NB4 (cell line): Measurements from ENCODE around the gene BAZ1A.

Source experiments
- MYC ChIP-seq: IDR thresholded peaks from 2 replicates; pipeline ENCODE4 v1.6.1; 2011; ENCODE audit warnings: low read depth, low read length
- POLR2A ChIP-seq: IDR thresholded peaks from 2 replicates; pipeline ENCODE4 v1.6.1; 2011; ENCODE audit warnings: mild to moderate bottlenecking; ENCODE audit not compliant: insufficient read length; ENCODE audit errors: extremely low read depth
- TF ChIP-seq, protein P1 (sequence below): IDR thresholded peaks from one replicate; pipeline ENCODE4 v1.5.1; 2012; ENCODE audit warnings: low read depth, low read length
- TF ChIP-seq, protein P2 (sequence below): IDR thresholded peaks from 2 replicates; pipeline ENCODE4 v1.6.1; 2011; ENCODE audit warnings: low read depth, low read length

- TF ChIP-seq, protein P1, sequence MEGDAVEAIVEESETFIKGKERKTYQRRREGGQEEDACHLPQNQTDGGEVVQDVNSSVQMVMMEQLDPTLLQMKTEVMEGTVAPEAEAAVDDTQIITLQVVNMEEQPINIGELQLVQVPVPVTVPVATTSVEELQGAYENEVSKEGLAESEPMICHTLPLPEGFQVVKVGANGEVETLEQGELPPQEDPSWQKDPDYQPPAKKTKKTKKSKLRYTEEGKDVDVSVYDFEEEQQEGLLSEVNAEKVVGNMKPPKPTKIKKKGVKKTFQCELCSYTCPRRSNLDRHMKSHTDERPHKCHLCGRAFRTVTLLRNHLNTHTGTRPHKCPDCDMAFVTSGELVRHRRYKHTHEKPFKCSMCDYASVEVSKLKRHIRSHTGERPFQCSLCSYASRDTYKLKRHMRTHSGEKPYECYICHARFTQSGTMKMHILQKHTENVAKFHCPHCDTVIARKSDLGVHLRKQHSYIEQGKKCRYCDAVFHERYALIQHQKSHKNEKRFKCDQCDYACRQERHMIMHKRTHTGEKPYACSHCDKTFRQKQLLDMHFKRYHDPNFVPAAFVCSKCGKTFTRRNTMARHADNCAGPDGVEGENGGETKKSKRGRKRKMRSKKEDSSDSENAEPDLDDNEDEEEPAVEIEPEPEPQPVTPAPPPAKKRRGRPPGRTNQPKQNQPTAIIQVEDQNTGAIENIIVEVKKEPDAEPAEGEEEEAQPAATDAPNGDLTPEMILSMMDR, result no peak
- TF ChIP-seq POLR2A (no peak), MYC (no peak)
- TF ChIP-seq, protein P2, sequence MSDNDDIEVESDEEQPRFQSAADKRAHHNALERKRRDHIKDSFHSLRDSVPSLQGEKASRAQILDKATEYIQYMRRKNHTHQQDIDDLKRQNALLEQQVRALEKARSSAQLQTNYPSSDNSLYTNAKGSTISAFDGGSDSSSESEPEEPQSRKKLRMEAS, result no peak
Observed at GRCh38 chr14:34778744-34779143, 96.4 kb downstream of the BAZ1A start.
